ENCODE measurements around the gene FGF16. TPM values are rescaled to one million over a fixed set of nuclear protein-coding genes. Genes with fewer than 3 reads are reported as not detected.

The FGF16 gene
- total RNA-seq, 2 donors from 2014 or later, result not detected

DNA sequence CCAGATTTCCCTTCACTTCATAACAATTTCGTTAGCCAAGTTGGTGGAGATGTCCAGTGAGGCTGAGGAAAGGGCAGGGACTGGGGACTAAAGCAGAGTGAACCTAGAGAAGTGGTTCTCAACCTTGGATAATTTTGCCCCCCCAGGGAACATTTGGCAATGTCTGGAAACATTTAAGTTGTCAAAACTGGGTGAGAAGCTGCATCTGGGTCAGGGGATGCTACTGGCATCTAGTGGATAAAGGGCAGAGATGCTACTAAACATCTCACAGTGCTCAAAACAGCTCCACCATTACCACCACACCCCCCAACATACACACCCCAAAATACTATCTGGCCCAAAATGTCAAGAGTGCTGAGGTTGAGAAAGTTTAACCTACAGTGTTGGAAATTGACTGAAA lies 32.0 kb upstream of the FGF16 start:
- Histone ChIP-seq H3K4me1 (no peaks in the 10 kb centered on the region), H3K27me3 (no peaks in the 10 kb centered on the region), H3K9me3 (no peaks in the 10 kb centered on the region), H3K4me3 (no peak overlapping the region), H3K27ac (no peak overlapping the region), H3K36me3 (replicated peaks in 1 of 2; ENCODE audit: insufficient read depth in 1 of 2, low read depth in 2 of 2) (no peaks in the 10 kb centered on the region)
- TF ChIP-seq POLR2A (IDR thresholded peaks at IDR 0.05) (no peak), CTCF (IDR thresholded peaks at IDR 0.05) (no peak)
- intact Hi-C loops (cut with DNase I), result no loop called here
- 0 to 50% methylated on average over 1 of the region's 1 CpG for WGBS, 2 donors
- ATAC-seq, result no peak
- no peak for DNase-seq

GRCh38 chrX:77415882-77416281 lies 31.3 kb upstream of the FGF16 start:
- intact Hi-C loops (cut with DNase I), result no loop called here
- no peak for DNase-seq
- TF ChIP-seq CTCF (IDR thresholded peaks at IDR 0.05), result no peak
- no peaks in the 10 kb centered on the region for H3K4me1 ChIP-seq
- no peaks in the 10 kb centered on the region for H3K27me3 ChIP-seq
- H3K36me3 ChIP-seq (replicated peaks in 1 of 2; ENCODE audit: insufficient read depth in 1 of 2, low read depth in 2 of 2), result no peaks in the 10 kb centered on the region
- ATAC-seq, result no peak
- no peaks in the 10 kb centered on the region for H3K9me3 ChIP-seq
- H3K4me3 ChIP-seq, result no peak overlapping the region
- WGBS, 2 donors, result 91 to 92% methylated on average over 1 of the region's 1 CpG
- H3K27ac ChIP-seq, result no peak overlapping the region

DNA sequence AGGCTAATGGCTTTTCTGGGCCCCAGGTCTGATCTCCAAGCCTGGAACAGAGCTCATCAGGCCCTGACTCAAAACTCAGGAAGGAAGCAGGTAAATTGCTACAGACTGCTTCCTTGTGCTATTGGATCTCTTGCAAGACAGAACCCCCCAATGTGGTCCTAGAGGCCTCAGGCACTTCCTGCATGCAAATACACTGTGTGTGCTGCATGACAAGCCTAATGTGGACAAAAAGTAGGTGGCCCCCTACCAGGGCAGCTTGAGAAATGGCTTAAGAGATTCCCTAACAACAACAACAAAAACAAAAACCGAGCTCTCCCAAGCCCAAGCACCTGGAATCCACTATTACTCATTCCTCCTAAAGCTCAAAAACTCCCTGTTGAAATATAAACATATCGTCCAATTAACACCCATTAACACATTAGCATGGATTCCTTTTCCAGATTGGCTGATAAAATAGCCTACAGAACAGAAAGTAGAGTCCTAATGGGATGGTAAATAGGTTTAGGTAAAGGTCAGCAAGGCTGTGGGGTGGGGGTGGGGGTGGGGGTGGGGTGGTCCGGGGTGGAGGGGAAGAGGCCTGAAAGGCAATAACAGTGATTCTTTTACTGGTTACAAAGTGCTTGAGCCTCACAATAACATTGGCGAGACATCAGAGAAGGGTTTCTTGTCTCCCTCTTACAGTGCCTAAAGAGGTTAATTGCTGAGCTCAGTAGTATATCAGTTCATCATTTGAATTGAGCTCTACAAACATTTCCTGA lies 24.1 kb upstream of the FGF16 start:
- TF ChIP-seq CTCF (IDR thresholded peaks at IDR 0.05) (no peak), POLR2A (IDR thresholded peaks at IDR 0.05) (no peak)
- intact Hi-C loops (cut with DNase I), result no loop called here

DNA sequence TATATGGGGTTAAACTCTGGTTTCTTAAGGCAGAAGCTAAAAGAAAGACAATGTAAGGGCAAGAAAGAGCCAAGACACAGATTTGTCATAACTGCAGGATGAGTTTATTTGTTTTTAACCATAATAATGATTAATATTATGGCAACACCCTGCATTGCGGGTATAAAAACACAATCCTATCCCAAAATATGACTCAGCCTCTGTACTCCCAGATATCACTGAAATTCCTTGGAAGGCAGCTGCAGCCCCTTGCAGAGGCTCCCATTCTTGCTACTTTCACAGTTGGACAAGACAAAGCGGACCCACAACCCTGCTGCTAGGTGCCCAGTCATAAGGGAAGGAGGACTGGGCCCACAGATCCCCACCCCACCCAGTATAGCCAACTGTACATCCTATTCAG lies 20.4 kb upstream of the FGF16 start:
- H3K9me3 ChIP-seq, result no peaks in the 10 kb centered on the region
- 66 to 71% methylated on average over 1 to 2 of the region's 2 CpGs for WGBS, 2 donors
- H3K36me3 ChIP-seq (replicated peaks in 1 of 2; ENCODE audit: insufficient read depth in 1 of 2, low read depth in 2 of 2), result no peaks in the 10 kb centered on the region
- no peak for ATAC-seq
- no peaks in the 10 kb centered on the region for H3K27me3 ChIP-seq
- intact Hi-C loops (cut with DNase I), result no loop called here
- no peaks in the 10 kb centered on the region for H3K4me1 ChIP-seq
- H3K27ac ChIP-seq, result no peak overlapping the region
- no peak for TF ChIP-seq POLR2A (IDR thresholded peaks at IDR 0.05)
- no peak for TF ChIP-seq CTCF (IDR thresholded peaks at IDR 0.05)
- no peak overlapping the region for H3K4me3 ChIP-seq
- DNase-seq, result no peak

More for the DNA sequence above, 24.1 kb upstream of the FGF16 start:
- Histone ChIP-seq H3K27ac (no peak overlapping the region), H3K27me3 (no peaks in the 10 kb centered on the region), H3K36me3 (replicated peaks in 1 of 2; ENCODE audit: insufficient read depth in 1 of 2, low read depth in 2 of 2) (no peaks in the 10 kb centered on the region), H3K4me3 (no peak overlapping the region), H3K4me1 (no peaks in the 10 kb centered on the region), H3K9me3 (no peaks in the 10 kb centered on the region)
- ATAC-seq, result no peak
- 30 to 68% methylated on average over 3 to 4 of the region's 4 CpGs for WGBS, 2 donors
- no peak for DNase-seq

- Histone ChIP-seq H3K4me3 (no peak overlapping the region), H3K27ac (no peak overlapping the region), H3K9me3 (no peaks in the 10 kb centered on the region), H3K4me1 (no peaks in the 10 kb centered on the region), H3K27me3 (no peaks in the 10 kb centered on the region), H3K36me3 (replicated peaks in 1 of 2; ENCODE audit: insufficient read depth in 1 of 2, low read depth in 2 of 2) (no peaks in the 10 kb centered on the region)
- ATAC-seq (no peak), DNase-seq (no peak)
- 67 to 79% methylated on average over 1 of the region's 1 CpG for WGBS, 2 donors
- no peak for TF ChIP-seq POLR2A (IDR thresholded peaks at IDR 0.05)
- TF ChIP-seq CTCF (IDR thresholded peaks at IDR 0.05), result no peak
- intact Hi-C loops (cut with DNase I), result no loop called here
Measured at GRCh38 chrX:77427611-77428010, 19.6 kb upstream of the FGF16 start.
